H1 (cell line): ENCODE results near the gene DGCR6L.

Experiments used
- CHD2 ChIP-seq: IDR thresholded peaks from 2 replicates; pipeline ENCODE4 v1.6.1; 2012; ENCODE audit warnings: low read length, improper control_type of control experiment
- POLR2A ChIP-seq, 2 experiments: IDR thresholded peaks; 1 replicate in 1 of 2; 2 replicates in 1 of 2; pipeline ENCODE4 v1.6.1; 2011; ENCODE audit warnings: low read depth in 2 of 2, low read length in 2 of 2, mild to moderate bottlenecking in 2 of 2; ENCODE audit errors: control extremely low read depth in 1 of 2

DNA sequence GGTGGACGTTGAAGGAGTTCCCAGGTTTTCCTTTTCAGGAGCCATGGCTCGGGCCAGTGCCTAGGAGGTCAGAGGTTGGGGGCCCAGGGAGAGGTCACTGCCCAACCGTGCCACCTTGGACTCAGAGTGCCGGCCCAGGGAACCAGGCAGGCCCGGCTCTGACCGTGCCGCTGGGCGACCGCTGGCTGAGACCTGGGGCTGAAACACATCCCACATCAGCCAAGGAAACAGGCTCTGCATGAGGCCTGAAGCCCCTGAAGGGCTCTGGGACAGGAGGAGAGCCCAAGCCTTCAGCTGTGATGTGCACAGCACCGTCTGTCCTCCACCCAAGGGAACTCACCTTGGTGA lies 29.8 kb downstream of the DGCR6L start:
- TF ChIP-seq CHD2 (no peak), POLR2A (IDR thresholded peaks at IDR 0.05; ENCODE audit: control extremely low read depth in 1 of 2, low read depth in 2 of 2, low read length in 2 of 2) (no peak)
